GM21825 (cell line): Measurements from ENCODE around the gene SPO11.
A peak's percentile ranks its signal among the peaks of the same experiment; 100 is the strongest.
"Not testable (repeated sequence)": the region's sequence is repeated elsewhere in the genome, so short reads cannot be mapped to it uniquely, and the experiment has no call there.

Source experiments
- ATAC-seq: cut with Tn5 transposase; IDR thresholded peaks from one replicate; pipeline ENCODE4 v1.9.1; 2021; ENCODE audit warnings: mild to moderate bottlenecking, moderate library complexity; ENCODE audit not compliant: unreplicated experiment

SPO11 gene

GRCh38 chr20:57332105-57333089 is 2.8 kb downstream of the SPO11 start:
- ATAC-seq: no peak

- ATAC-seq: no peak
Measured at GRCh38 chr20:57335392-57335791, 5.8 kb downstream of the SPO11 start.

GRCh38 chr20:57341663-57342062 is 12.1 kb downstream of the SPO11 start:
- no peak for ATAC-seq

- ATAC-seq: no peak
Measured at GRCh38 chr20:57342829-57343228, 13.2 kb downstream of the SPO11 start.

GRCh38 chr20:57346477-57346876 is 16.9 kb downstream of the SPO11 start:
- ATAC-seq: no peak

GRCh38 chr20:57347393-57347792 is 17.8 kb downstream of the SPO11 start:
- ATAC-seq: no peak

GRCh38 chr20:57348200-57348921 is 18.8 kb downstream of the SPO11 start:
- not testable (repeated sequence) for ATAC-seq

- ATAC-seq: not testable (repeated sequence)
Measured at GRCh38 chr20:57348922-57349574, 19.4 kb downstream of the SPO11 start.

GRCh38 chr20:57350081-57350710 is 20.6 kb downstream of the SPO11 start:
- no peak for ATAC-seq

GRCh38 chr20:57350726-57351041 is 21.1 kb downstream of the SPO11 start:
- ATAC-seq: not testable (repeated sequence)

- ATAC-seq: peak; percentile 80
Measured at GRCh38 chr20:57351042-57351783, 21.6 kb downstream of the SPO11 start, which contains the start of gene RAE1. RAE1 (plus strand) TSS chr20:57351255; CDS start chr20:57354039, 2,784 bp downstream.

GRCh38 chr20:57352305-57352704 is 22.7 kb downstream of the SPO11 start:
- ATAC-seq: no peak

GRCh38 chr20:57353351-57353750 is 23.7 kb downstream of the SPO11 start:
- no peak for ATAC-seq

- ATAC-seq: no peak
Measured at GRCh38 chr20:57361517-57361916, 31.9 kb downstream of the SPO11 start.

- ATAC-seq: no peak
Measured at GRCh38 chr20:57364451-57364850, 34.8 kb downstream of the SPO11 start.

GRCh38 chr20:57369596-57369995 is 40.0 kb downstream of the SPO11 start:
- ATAC-seq: no peak

- no peak for ATAC-seq
Measured at GRCh38 chr20:57370316-57370715, 40.7 kb downstream of the SPO11 start.

GRCh38 chr20:57371363-57371762 is 41.8 kb downstream of the SPO11 start:
- ATAC-seq: no peak

GRCh38 chr20:57372157-57372556 is 42.6 kb downstream of the SPO11 start:
- no peak for ATAC-seq
